ENCODE measurements around the gene SMIM30. TPM values are rescaled to one million over a fixed set of nuclear protein-coding genes. Genes with fewer than 3 reads are reported as not detected.

SMIM30 gene
- total and polyA plus RNA-seq, 2 experiments from 2014 or later: 63.9 to 99.7 TPM

GRCh38 chr7:113084496-113085172 is 33.7 kb downstream of the SMIM30 start:
- H2AFZ ChIP-seq: peak overlapping the region; percentile 96
- H3K79me2 ChIP-seq (ENCODE audit: insufficient read depth): no peaks in the 10 kb centered on the region
- no peaks in the 10 kb centered on the region for H4K20me1 ChIP-seq (ENCODE audit: insufficient read depth)
- no peak for DNase-seq
- H3K4me2 ChIP-seq (ENCODE audit: unreplicated experiment): no peak overlapping the region
- no peaks in the 10 kb centered on the region for H3K9me2 ChIP-seq (ENCODE audit: insufficient read depth)
- no peaks in the 10 kb centered on the region for H3K9me3 ChIP-seq (ENCODE audit: low read depth)
- 91 to 93% methylated on average over 4 of the region's 4 CpGs for WGBS, 2 experiments (ENCODE audit: low coverage in 1 of 2, low lambda C conversion rate in 2 of 2, missing lambda C conversion rate in 2 of 2)
- no peak overlapping the region for H3K4me3 ChIP-seq
- no peaks in the 10 kb centered on the region for H3K36me3 ChIP-seq (ENCODE audit: low read depth)
- in situ Hi-C loops (cut with MboI): no loop called here
- H3F3A ChIP-seq (ENCODE audit: insufficient read depth): peaks cover 25% of the 10 kb centered on the region
- H3K9ac ChIP-seq: no peak overlapping the region
- peaks cover 14% of the 10 kb centered on the region for H3K4me1 ChIP-seq (ENCODE audit: insufficient read depth)
- no peaks in the 10 kb centered on the region for H3K27me3 ChIP-seq (replicated peaks; ENCODE audit: insufficient read depth)
- TF ChIP-seq EZH2 (IDR thresholded peaks at IDR 0.05; ENCODE audit: insufficient read depth, poor library complexity, severe bottlenecking): no peak
- TF ChIP-seq EZH2phosphoT487 (IDR thresholded peaks at IDR 0.05; ENCODE audit: insufficient read depth, low read depth): no peak
- no peak overlapping the region for H3K27ac ChIP-seq

DNA sequence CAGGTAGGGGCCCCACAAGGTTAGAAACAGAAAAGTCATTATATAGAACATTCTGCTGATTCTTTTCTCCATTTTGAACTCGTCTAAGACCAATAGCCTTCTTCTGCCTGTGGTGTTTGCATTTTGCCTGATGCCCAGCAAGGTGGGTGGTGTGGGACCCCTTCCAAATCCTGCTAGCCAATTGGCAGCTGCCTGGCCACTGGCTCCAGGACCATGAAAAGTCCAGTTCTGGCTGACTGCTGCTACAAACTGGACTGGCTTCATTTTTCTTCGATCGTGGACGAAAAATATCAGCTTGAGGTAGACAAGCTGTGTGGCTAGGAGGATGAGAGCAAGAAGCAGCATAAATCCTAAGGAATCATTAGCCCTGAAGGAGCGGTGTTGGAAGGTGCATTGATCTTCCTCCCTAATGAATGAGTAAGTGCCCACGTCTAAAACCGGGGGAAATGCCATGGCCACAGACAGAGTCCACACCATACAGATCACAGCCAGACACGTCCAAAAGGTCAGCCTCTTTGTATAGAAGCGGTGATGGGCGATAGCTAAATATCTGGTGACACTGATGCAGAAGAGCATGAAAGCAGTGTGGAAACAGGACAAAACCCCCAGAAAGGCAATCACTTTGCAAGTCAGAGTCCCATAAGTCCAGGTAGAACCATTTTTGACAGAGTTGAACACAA is 34.4 kb downstream of the SMIM30 start:
- TF ChIP-seq EZH2 (IDR thresholded peaks at IDR 0.05; ENCODE audit: insufficient read depth, poor library complexity, severe bottlenecking) (no peak), EZH2phosphoT487 (IDR thresholded peaks at IDR 0.05; ENCODE audit: insufficient read depth, low read depth) (no peak)
- no peaks in the 10 kb centered on the region for H3K9me3 ChIP-seq (ENCODE audit: low read depth)
- no peak overlapping the region for H3K9ac ChIP-seq
- H3K27ac ChIP-seq: no peak overlapping the region
- no peak for DNase-seq
- in situ Hi-C loops (cut with MboI): no loop called here
- peaks cover 14% of the 10 kb centered on the region for H3K4me1 ChIP-seq (ENCODE audit: insufficient read depth)
- no peaks in the 10 kb centered on the region for H3K79me2 ChIP-seq (ENCODE audit: insufficient read depth)
- H3K36me3 ChIP-seq (ENCODE audit: low read depth): no peaks in the 10 kb centered on the region
- H3K9me2 ChIP-seq (ENCODE audit: insufficient read depth): no peaks in the 10 kb centered on the region
- H2AFZ ChIP-seq: no peak overlapping the region
- H3K4me2 ChIP-seq (ENCODE audit: unreplicated experiment): no peak overlapping the region
- H3K4me3 ChIP-seq: no peak overlapping the region
- peaks cover 24% of the 10 kb centered on the region for H3F3A ChIP-seq (ENCODE audit: insufficient read depth)
- H4K20me1 ChIP-seq (ENCODE audit: insufficient read depth): no peaks in the 10 kb centered on the region
- H3K27me3 ChIP-seq (replicated peaks; ENCODE audit: insufficient read depth): no peaks in the 10 kb centered on the region
- 68 to 79% methylated on average over 10 of the region's 10 CpGs for WGBS, 2 experiments (ENCODE audit: low coverage in 1 of 2, low lambda C conversion rate in 2 of 2, missing lambda C conversion rate in 2 of 2)

DNA sequence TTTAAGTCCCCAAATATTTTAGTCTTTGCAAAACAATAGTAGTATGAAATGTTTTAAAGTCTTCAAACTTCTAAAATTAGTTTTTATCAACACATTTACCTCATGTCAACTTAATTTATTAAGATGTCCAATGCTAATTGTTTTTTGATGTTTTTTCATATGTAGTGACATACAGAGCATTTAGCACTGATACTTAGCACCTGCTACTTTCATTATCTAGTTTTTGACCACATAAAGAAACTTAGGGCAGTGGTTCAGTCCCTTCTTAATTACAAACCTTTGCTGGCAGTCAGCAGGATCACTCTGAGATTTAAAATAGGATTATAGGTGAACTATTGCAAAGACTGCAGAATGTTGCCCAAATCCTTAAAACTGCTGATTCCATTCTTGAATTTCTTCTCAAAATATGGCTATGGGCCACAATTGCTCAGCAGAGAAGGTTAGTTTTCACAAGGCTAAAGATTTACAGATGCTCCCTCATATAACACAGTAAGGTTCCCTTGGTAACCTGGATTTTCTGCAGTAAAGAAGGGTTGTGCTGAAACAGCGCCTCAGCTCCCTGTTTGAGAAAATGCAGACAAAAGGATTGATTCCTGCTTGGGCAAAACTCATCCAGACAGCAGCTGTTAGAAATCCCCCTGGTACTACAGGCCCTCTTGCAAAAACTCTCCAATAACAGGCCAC is 35.1 kb downstream of the SMIM30 start:
- peaks cover 17% of the 10 kb centered on the region for H3F3A ChIP-seq (ENCODE audit: insufficient read depth)
- H3K4me1 ChIP-seq (ENCODE audit: insufficient read depth): peaks cover 11% of the 10 kb centered on the region
- WGBS, 2 experiments (ENCODE audit: low coverage in 1 of 2, low lambda C conversion rate in 2 of 2, missing lambda C conversion rate in 2 of 2): 55 to 56% methylated on average over 1 of the region's 1 CpG

DNA sequence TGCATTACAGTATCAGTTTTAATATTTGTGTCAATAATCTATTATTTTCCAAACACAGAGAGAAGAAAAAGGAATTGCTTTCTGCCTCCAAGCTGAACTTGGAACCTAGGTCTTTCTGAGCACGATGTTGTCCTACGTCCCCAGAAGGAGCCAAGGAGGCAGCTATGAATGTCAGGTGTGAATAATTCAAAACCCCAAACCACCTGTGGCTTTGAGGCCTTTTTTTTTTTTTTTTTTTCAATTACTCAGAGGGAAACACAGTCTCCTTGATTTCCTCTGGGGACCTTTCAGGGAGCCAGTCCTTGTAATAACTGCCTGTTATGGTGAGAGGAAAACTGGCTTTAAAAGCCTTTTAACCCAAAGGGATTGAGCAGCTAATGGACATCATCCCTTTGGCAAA is 40.0 kb downstream of the SMIM30 start:
- in situ Hi-C loops (cut with MboI): no loop called here
- Histone ChIP-seq H3K79me2 (ENCODE audit: insufficient read depth) (no peaks in the 10 kb centered on the region), H3K27me3 (replicated peaks; ENCODE audit: insufficient read depth) (no peaks in the 10 kb centered on the region), H3K9me2 (ENCODE audit: insufficient read depth) (no peaks in the 10 kb centered on the region), H3K4me2 (ENCODE audit: unreplicated experiment) (no peak overlapping the region), H3K4me1 (ENCODE audit: insufficient read depth) (no peaks in the 10 kb centered on the region), H4K20me1 (ENCODE audit: insufficient read depth) (no peaks in the 10 kb centered on the region), H3K36me3 (ENCODE audit: low read depth) (no peaks in the 10 kb centered on the region), H3K27ac (no peak overlapping the region), H3K4me3 (no peak overlapping the region), H3F3A (ENCODE audit: insufficient read depth) (no peaks in the 10 kb centered on the region), H2AFZ (no peak overlapping the region), H3K9me3 (ENCODE audit: low read depth) (no peaks in the 10 kb centered on the region), H3K9ac (no peak overlapping the region)
- no peak for TF ChIP-seq EZH2phosphoT487 (IDR thresholded peaks at IDR 0.05; ENCODE audit: insufficient read depth, low read depth)
- no peak for TF ChIP-seq EZH2 (IDR thresholded peaks at IDR 0.05; ENCODE audit: insufficient read depth, poor library complexity, severe bottlenecking)
- DNase-seq: no peak
- WGBS, 2 experiments (ENCODE audit: low coverage in 1 of 2, low lambda C conversion rate in 2 of 2, missing lambda C conversion rate in 2 of 2): 64 to 65% methylated on average over 2 of the region's 2 CpGs

More for the DNA sequence above, 35.1 kb downstream of the SMIM30 start:
- Histone ChIP-seq H2AFZ (no peak overlapping the region), H3K4me2 (ENCODE audit: unreplicated experiment) (no peak overlapping the region), H3K27me3 (replicated peaks; ENCODE audit: insufficient read depth) (no peaks in the 10 kb centered on the region), H3K36me3 (ENCODE audit: low read depth) (no peaks in the 10 kb centered on the region), H3K79me2 (ENCODE audit: insufficient read depth) (no peaks in the 10 kb centered on the region), H3K27ac (no peak overlapping the region), H3K9me2 (ENCODE audit: insufficient read depth) (no peaks in the 10 kb centered on the region), H3K4me3 (no peak overlapping the region), H4K20me1 (ENCODE audit: insufficient read depth) (no peaks in the 10 kb centered on the region), H3K9ac (no peak overlapping the region), H3K9me3 (ENCODE audit: low read depth) (no peaks in the 10 kb centered on the region)
- DNase-seq: no peak
- TF ChIP-seq EZH2phosphoT487 (IDR thresholded peaks at IDR 0.05; ENCODE audit: insufficient read depth, low read depth) (no peak), EZH2 (IDR thresholded peaks at IDR 0.05; ENCODE audit: insufficient read depth, poor library complexity, severe bottlenecking) (no peak)
- in situ Hi-C loops (cut with MboI): no loop called here

Data from GM23248 (cell line).